ENCODE results near the gene CREB3. TPM values are rescaled to one million over a fixed set of nuclear protein-coding genes. Genes with fewer than 3 reads are reported as not detected.

The CREB3 gene
- total and polyA plus RNA-seq, 4 donors = 39.5 to 62.0 (median 48.7) TPM

- intact Hi-C loops (cut with DNase I) = no loop called here
- H3K4me3 ChIP-seq (ENCODE audit: low read length in 2 of 2) = no peak overlapping the region
- peak overlapping the region in 1 of 2 donors; percentile 4 for H3K27ac ChIP-seq (ENCODE audit: low read depth in 1 of 2, low read length in 2 of 2)
- no peaks in the 10 kb centered on the region for H3K27me3 ChIP-seq (ENCODE audit: control insufficient read depth in 1 of 2, insufficient read depth in 2 of 2, low read length in 1 of 2)
- no peaks in the 10 kb centered on the region for H3K4me1 ChIP-seq (ENCODE audit: control insufficient read depth in 1 of 2, insufficient read depth in 2 of 2, low read length in 2 of 2)
- WGBS, 2 donors = 91 to 93% methylated on average over 13 of the region's 13 CpGs
- ATAC-seq (ENCODE audit: low FRiP score) (no peak), DNase-seq (peak in 1 of 2 donors; percentile 16)
- peaks cover 18 to 57% of the 10 kb centered on the region in 2 donors for H3K36me3 ChIP-seq (ENCODE audit: control insufficient read depth in 1 of 2, insufficient read depth in 2 of 2, low read length in 1 of 2)
- no peaks in the 10 kb centered on the region for H3K9me3 ChIP-seq (ENCODE audit: control insufficient read depth, low read length)
Observed at GRCh38 chr9:35714579-35715252, 17.8 kb upstream of the CREB3 start.

DNA sequence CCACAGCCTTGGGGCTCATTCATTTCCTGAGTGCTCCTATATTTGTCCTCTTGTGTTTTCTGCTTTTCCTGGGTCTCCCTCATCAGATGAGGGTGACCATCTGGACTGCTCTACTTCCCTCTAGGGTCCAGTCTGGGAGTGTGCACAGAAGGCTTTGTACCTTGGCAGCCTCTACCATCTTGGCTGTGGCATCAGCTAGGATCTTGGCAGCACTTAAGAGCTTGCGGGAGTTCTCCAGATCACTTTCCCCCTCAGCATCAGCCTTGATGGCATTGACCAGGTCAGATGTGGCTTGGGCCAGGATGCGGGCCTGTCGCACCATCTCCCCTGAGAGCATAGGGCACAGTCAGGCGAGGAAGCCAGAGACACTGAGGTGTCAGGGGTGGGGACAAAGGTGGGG, 16.2 kb upstream of the CREB3 start:
- H3K27me3 ChIP-seq (ENCODE audit: control insufficient read depth in 1 of 2, insufficient read depth in 2 of 2, low read length in 1 of 2) = no peaks in the 10 kb centered on the region
- H3K9me3 ChIP-seq (ENCODE audit: control insufficient read depth, low read length) = no peaks in the 10 kb centered on the region
- ATAC-seq (ENCODE audit: low FRiP score) = peak; percentile 42
- H3K4me3 ChIP-seq (ENCODE audit: low read length in 2 of 2) = no peak overlapping the region
- WGBS, 2 donors = 42 to 47% methylated on average over 4 of the region's 4 CpGs
- DNase-seq = peak; percentile 45 to 67
- H3K36me3 ChIP-seq (ENCODE audit: control insufficient read depth in 1 of 2, insufficient read depth in 2 of 2, low read length in 1 of 2) = peaks cover 21 to 60% of the 10 kb centered on the region in 2 donors
- no peaks in the 10 kb centered on the region for H3K4me1 ChIP-seq (ENCODE audit: control insufficient read depth in 1 of 2, insufficient read depth in 2 of 2, low read length in 2 of 2)
- peak overlapping the region in 1 of 2 donors; percentile 22 for H3K27ac ChIP-seq (ENCODE audit: low read depth in 1 of 2, low read length in 2 of 2)
- intact Hi-C loops (cut with DNase I) = no loop called here

DNA sequence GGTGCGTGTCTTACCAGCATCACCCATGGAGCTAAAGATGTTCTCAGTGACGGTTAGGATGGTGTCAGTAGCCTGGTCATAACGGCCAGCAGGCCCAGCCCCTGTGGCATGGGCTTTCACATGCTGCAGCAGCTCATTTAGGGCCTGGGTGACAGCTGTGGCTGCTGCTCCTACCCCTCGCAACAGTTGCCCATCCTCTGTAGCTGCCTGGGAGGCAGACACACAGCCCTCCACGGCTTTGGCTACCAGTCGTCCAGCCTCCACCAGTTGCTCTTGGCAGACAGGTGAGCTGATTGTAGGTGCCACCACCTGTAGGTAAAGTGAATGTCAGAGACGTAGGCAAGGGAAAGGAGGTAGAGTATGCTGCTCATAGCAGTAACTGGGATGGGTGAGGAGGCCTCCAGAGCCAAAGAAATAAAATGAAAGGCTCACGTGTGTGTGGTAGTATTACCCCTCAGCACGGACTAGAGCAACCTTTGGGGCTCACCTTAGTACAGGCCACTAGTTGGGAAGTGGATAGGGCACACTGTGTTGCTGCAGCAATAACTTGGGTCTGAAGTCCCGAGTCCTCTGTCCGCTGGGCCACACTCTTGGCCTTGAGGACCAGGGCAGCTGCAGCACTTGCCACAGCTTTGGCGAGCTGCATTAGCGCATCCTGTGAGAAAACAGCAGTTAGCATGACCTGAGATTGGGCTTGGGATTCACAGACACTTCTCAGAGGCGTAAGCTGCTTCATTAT, 15.2 kb upstream of the CREB3 start:
- WGBS, 2 donors = 75 to 78% methylated on average over 14 of the region's 14 CpGs
- Histone ChIP-seq H3K36me3 (ENCODE audit: control insufficient read depth in 1 of 2, insufficient read depth in 2 of 2, low read length in 1 of 2) (peaks cover 21 to 59% of the 10 kb centered on the region in 2 donors), H3K27me3 (ENCODE audit: control insufficient read depth in 1 of 2, insufficient read depth in 2 of 2, low read length in 1 of 2) (no peaks in the 10 kb centered on the region), H3K4me3 (ENCODE audit: low read length in 2 of 2) (no peak overlapping the region), H3K4me1 (ENCODE audit: control insufficient read depth in 1 of 2, insufficient read depth in 2 of 2, low read length in 2 of 2) (no peaks in the 10 kb centered on the region), H3K9me3 (ENCODE audit: control insufficient read depth, low read length) (no peaks in the 10 kb centered on the region), H3K27ac (ENCODE audit: low read depth in 1 of 2, low read length in 2 of 2) (no peak overlapping the region)
- intact Hi-C loops (cut with DNase I) = no loop called here
- DNase-seq (peak; percentile 33 to 47), ATAC-seq (ENCODE audit: low FRiP score) (no peak)

DNA sequence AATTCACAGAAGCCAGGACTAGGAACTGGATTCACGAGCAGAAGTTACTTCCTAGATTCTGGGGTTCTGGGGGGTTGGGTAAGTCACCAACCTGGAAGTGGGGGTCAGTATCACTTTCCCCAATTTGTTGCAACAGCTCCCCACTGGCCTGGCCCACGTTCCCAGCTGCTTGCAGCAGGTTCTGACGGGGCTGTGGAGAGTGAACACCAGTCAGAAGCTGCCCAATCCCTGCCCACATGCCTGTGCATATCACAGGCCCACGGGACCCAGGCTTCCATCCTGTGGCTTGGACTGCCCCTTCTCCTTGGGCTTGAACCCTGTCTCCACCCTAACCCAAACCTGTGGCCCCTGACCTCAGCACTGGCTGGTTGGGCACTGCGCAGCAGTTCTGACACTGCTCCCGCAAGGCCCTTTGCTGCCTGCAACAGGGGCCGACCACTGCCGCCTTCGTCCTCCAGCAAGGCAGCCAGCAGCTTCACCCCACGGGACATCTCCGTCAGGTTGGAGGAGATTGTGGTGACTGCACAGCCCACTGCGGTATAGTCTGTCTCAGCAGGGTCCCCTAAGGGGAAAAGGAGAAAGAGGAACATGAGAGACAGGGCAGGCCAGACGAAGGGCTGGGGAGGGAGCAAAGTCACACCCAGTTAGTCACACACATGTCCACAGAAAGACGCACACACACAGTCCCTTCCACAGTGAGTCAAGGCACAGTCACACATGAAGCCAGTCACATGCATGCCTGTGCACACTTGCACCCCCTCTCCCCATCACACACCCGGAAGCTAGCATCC, 13.6 kb upstream of the CREB3 start:
- Histone ChIP-seq H3K4me1 (ENCODE audit: control insufficient read depth in 1 of 2, insufficient read depth in 2 of 2, low read length in 2 of 2) (no peaks in the 10 kb centered on the region), H3K27me3 (ENCODE audit: control insufficient read depth in 1 of 2, insufficient read depth in 2 of 2, low read length in 1 of 2) (no peaks in the 10 kb centered on the region), H3K36me3 (ENCODE audit: control insufficient read depth in 1 of 2, insufficient read depth in 2 of 2, low read length in 1 of 2) (peaks cover 21 to 55% of the 10 kb centered on the region in 2 donors), H3K27ac (ENCODE audit: low read depth in 1 of 2, low read length in 2 of 2) (no peak overlapping the region), H3K4me3 (ENCODE audit: low read length in 2 of 2) (no peak overlapping the region), H3K9me3 (ENCODE audit: control insufficient read depth, low read length) (no peaks in the 10 kb centered on the region)
- intact Hi-C loops (cut with DNase I) = loop anchor here in 1 of 2 donors (2.0 kb wide), 1 partner anchor 20 kb away; no protein-coding TSS in a partner anchor
- ATAC-seq (ENCODE audit: low FRiP score) = no peak
- peak in 1 of 2 donors; percentile 24 for DNase-seq
- 78 to 80% methylated on average over 15 of the region's 15 CpGs for WGBS, 2 donors

- DNase-seq (peak in 1 of 2 donors; percentile 22), ATAC-seq (ENCODE audit: low FRiP score) (no peak)
- WGBS, 2 donors = 86 to 88% methylated on average over 4 of the region's 4 CpGs
- no peaks in the 10 kb centered on the region for H3K27me3 ChIP-seq (ENCODE audit: control insufficient read depth in 1 of 2, insufficient read depth in 2 of 2, low read length in 1 of 2)
- no peaks in the 10 kb centered on the region for H3K9me3 ChIP-seq (ENCODE audit: control insufficient read depth, low read length)
- H3K4me1 ChIP-seq (ENCODE audit: control insufficient read depth in 1 of 2, insufficient read depth in 2 of 2, low read length in 2 of 2) = no peaks in the 10 kb centered on the region
- no peak overlapping the region for H3K27ac ChIP-seq (ENCODE audit: low read depth in 1 of 2, low read length in 2 of 2)
- H3K4me3 ChIP-seq (ENCODE audit: low read length in 2 of 2) = no peak overlapping the region
- intact Hi-C loops (cut with DNase I) = loop anchor here in 1 of 2 donors (2.0 kb wide), 1 partner anchor 21 kb away; no protein-coding TSS in a partner anchor
- peaks cover 26 to 51% of the 10 kb centered on the region in 2 donors for H3K36me3 ChIP-seq (ENCODE audit: control insufficient read depth in 1 of 2, insufficient read depth in 2 of 2, low read length in 1 of 2)
Observed at GRCh38 chr9:35719546-35719945, 12.9 kb upstream of the CREB3 start.

DNA sequence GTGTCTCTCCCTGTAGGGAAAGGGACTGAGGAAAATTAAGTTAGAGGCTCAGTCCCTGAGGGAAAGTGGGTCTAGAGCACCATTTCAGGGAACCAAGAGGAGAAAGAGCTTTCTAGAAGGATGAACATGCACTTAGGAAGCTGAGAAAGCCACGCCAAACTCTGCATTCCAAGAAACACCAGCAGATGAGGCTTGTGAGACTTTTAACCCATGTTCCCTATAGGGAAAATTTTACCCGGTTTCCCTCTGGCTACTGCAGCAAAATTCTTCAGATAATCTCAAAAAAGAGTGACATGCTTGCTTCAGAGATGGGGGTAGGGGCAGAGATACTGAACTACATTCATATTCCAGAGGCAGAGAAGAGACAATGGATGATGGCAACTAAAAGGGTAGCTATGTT, 9.0 kb upstream of the CREB3 start:
- no peak overlapping the region for H3K4me3 ChIP-seq (ENCODE audit: low read length in 2 of 2)
- H3K27ac ChIP-seq (ENCODE audit: low read depth in 1 of 2, low read length in 2 of 2) = no peak overlapping the region
- no peak for ATAC-seq (ENCODE audit: low FRiP score)
- no peaks in the 10 kb centered on the region for H3K9me3 ChIP-seq (ENCODE audit: control insufficient read depth, low read length)
- 71 to 79% methylated on average over 2 of the region's 2 CpGs for WGBS, 2 donors
- peaks cover 18 to 37% of the 10 kb centered on the region in 2 donors for H3K36me3 ChIP-seq (ENCODE audit: control insufficient read depth in 1 of 2, insufficient read depth in 2 of 2, low read length in 1 of 2)
- peaks cover 0 to 2% of the 10 kb centered on the region in 2 donors for H3K4me1 ChIP-seq (ENCODE audit: control insufficient read depth in 1 of 2, insufficient read depth in 2 of 2, low read length in 2 of 2)
- no peak for DNase-seq
- H3K27me3 ChIP-seq (ENCODE audit: control insufficient read depth in 1 of 2, insufficient read depth in 2 of 2, low read length in 1 of 2) = no peaks in the 10 kb centered on the region
- intact Hi-C loops (cut with DNase I) = no loop called here

- H3K27ac ChIP-seq (ENCODE audit: low read depth in 1 of 2, low read length in 2 of 2) = no peak overlapping the region
Observed at GRCh38 chr9:35723908-35724307, 8.6 kb upstream of the CREB3 start.

GRCh38 chr9:35725362-35725761, 7.1 kb upstream of the CREB3 start:
- H3K9me3 ChIP-seq (ENCODE audit: control insufficient read depth, low read length) = no peaks in the 10 kb centered on the region
- no peak for ATAC-seq (ENCODE audit: low FRiP score)
- peaks cover 0 to 2% of the 10 kb centered on the region in 2 donors for H3K4me1 ChIP-seq (ENCODE audit: control insufficient read depth in 1 of 2, insufficient read depth in 2 of 2, low read length in 2 of 2)
- DNase-seq = peak in 1 of 2 donors; percentile 42
- H3K27me3 ChIP-seq (ENCODE audit: control insufficient read depth in 1 of 2, insufficient read depth in 2 of 2, low read length in 1 of 2) = no peaks in the 10 kb centered on the region
- WGBS, 2 donors = 89 to 91% methylated on average over 11 of the region's 11 CpGs
- peaks cover 14 to 21% of the 10 kb centered on the region in 2 donors for H3K36me3 ChIP-seq (ENCODE audit: control insufficient read depth in 1 of 2, insufficient read depth in 2 of 2, low read length in 1 of 2)
- H3K4me3 ChIP-seq (ENCODE audit: low read length in 2 of 2) = no peak overlapping the region
- H3K27ac ChIP-seq (ENCODE audit: low read depth in 1 of 2, low read length in 2 of 2) = no peak overlapping the region
- intact Hi-C loops (cut with DNase I) = no loop called here

More at GRCh38 chr9:35723908-35724307, 8.6 kb upstream of the CREB3 start:
- H3K4me1 ChIP-seq (ENCODE audit: control insufficient read depth in 1 of 2, insufficient read depth in 2 of 2, low read length in 2 of 2) = peaks cover 0 to 2% of the 10 kb centered on the region in 2 donors
- no peaks in the 10 kb centered on the region for H3K27me3 ChIP-seq (ENCODE audit: control insufficient read depth in 1 of 2, insufficient read depth in 2 of 2, low read length in 1 of 2)
- intact Hi-C loops (cut with DNase I) = no loop called here
- H3K36me3 ChIP-seq (ENCODE audit: control insufficient read depth in 1 of 2, insufficient read depth in 2 of 2, low read length in 1 of 2) = peaks cover 18 to 34% of the 10 kb centered on the region in 2 donors
- no peaks in the 10 kb centered on the region for H3K9me3 ChIP-seq (ENCODE audit: control insufficient read depth, low read length)
- 85 to 88% methylated on average over 8 of the region's 8 CpGs for WGBS, 2 donors
- no peak for ATAC-seq (ENCODE audit: low FRiP score)
- DNase-seq = peak in 1 of 2 donors; percentile 38
- no peak overlapping the region for H3K4me3 ChIP-seq (ENCODE audit: low read length in 2 of 2)

All from aorta (tissue), 5 donors.